Ramos (cell line): ENCODE results near the gene ZCCHC3.
"Not testable (repeated sequence)": the region's sequence is repeated elsewhere in the genome, so short reads cannot be mapped to it uniquely, and the experiment has no call there.

Experiments used
- in situ Hi-C: fragments of 300-500 bp; cut with MboI; formaldehyde crosslinking; loops from one replicate; pipeline ENCODE4 v1.14.3; 2022; ENCODE audit warnings: low sequenced_read_pairs; ENCODE audit not compliant: unreplicated experiment

The ZCCHC3 gene

GRCh38 chr20:334578-334977 lies 37.2 kb downstream of the ZCCHC3 start:
- in situ Hi-C loops, result no loop called here

DNA sequence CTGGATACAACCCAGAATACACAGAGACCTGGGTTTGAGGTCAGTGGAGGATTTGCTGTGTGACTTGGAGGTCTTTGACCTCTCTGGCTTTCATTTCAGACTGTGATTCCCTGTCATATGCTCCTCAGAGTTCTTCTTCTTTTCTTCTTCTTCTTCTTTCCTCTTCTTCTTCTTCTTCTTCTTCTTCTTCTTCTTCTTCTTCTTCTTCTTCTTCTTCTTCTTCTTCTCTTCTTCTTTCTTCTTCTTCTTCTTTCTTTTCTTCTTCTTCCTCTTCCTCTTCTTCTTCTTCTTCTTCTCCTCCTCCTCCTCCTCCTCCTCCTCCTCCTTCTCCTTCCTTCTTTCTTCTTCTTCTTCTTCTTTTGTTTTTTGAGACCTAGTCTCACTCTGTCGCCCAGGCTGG lies 38.7 kb downstream of the ZCCHC3 start:
- in situ Hi-C loops, result not testable (repeated sequence)

- in situ Hi-C loops, result no loop called here
These were observed 44.3 kb downstream of the ZCCHC3 start for GRCh38 chr20:341682-342081.

DNA sequence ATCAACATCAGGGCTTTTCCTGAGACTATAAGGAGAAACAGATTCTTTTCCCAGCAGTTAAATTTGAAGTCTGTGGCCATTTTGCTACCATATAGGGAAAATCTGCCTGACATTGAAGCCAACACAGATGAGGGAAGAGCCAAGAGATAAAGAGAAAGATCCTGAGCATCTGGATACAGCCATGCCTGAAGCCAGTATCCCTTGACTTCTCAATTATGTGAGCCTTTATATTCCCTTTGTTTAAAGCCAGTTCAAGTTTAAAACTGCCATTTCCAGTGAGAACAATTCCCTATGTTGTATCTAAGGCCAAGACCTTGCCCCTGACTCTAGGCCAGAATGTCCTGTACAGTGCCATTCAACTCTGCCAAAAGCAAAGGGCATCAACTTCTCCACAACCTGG lies 45.7 kb downstream of the ZCCHC3 start:
- in situ Hi-C loops, result no loop called here

GRCh38 chr20:346033-346639 lies 48.8 kb downstream of the ZCCHC3 start:
- in situ Hi-C loops, result no loop called here

GRCh38 chr20:346640-347316 lies 49.4 kb downstream of the ZCCHC3 start, which contains the start of gene NRSN2:
Gene NRSN2, plus strand, starts transcription at chr20:347111. Its CDS starts 2,533 bp downstream, at chr20:349644.
- in situ Hi-C loops, result no loop called here

DNA sequence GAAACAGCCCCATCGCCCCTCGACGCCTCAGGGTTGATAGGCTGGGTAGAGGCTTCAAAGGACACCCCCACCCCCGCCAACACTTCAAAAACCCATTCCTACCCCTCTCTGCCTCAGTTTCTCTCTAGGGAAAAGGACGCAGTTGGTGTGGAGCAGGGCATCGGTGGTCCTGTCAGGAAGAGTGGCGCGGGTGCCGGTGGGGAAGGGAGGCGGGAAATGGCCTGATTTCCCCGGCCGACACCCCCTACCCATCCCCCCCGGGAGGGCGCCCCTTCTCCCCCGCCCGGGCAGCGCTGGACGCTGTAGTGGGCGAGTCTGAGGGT lies 49.9 kb downstream of the ZCCHC3 start:
- in situ Hi-C loops, result no loop called here

GRCh38 chr20:347640-348484 lies 50.5 kb downstream of the ZCCHC3 start:
- in situ Hi-C loops, result no loop called here

DNA sequence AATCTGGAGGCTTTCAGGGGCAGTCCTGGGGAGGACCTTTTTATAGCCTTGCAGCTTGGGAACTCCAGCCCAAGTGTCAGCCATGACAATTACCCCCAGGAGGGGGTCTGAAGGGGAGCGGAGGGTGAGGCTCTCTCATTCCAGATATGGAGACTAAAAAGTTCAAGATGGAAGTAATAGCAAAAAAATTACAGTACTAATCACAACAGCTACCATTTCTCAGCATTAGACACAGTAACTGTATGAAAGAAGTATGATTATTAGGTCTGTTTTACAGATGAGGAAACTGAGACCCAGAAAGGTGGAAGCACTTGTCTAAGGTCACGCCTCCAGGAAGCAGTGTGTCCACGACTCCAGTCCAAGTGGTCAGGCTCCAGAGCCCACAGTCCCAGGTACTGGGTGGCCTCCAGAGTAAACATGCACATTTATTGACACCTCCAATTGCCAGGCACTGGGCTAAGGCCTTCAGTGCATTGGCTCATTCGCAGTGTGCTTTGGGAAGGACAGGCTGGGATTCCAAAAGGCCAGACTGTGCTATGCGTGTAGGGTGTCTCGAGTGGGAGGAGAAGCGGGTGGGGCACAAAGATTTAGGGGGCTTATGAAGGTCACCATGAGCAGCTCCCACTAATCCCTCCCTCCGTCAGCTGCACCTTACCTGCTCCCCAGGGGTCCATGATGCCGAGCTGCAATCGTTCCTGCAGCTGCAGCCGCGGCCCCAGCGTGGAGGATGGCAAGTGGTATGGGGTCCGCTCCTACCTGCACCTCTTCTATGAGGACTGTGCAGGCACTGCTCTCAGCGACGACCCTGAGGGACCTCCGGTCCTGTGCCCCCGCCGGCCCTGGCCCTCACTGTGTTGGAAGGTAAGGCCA lies 51.8 kb downstream of the ZCCHC3 start:
- in situ Hi-C loops, result no loop called here
